Measurements from ENCODE around the gene RAB1B.

DNA sequence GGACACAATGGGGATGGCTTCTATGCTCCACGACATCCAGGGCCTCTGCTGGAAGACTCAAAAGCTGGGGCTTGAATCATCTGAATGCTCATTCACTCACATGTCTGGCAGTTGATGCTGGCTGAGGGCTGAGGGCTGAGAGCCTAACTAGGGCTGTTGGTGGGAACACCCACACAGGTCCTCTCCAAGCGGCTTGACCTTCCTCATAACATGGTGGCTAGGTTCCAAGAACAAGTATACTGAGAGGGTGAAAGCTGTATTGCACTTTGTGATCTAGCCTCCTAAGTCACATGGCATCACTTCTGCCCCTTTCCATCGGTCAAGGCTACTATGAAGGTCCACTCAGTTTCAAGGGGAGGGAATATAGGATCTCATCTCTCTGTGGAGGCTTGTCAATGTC lies 30.7 kb downstream of the RAB1B start:
- TF ChIP-seq, protein P1, sequence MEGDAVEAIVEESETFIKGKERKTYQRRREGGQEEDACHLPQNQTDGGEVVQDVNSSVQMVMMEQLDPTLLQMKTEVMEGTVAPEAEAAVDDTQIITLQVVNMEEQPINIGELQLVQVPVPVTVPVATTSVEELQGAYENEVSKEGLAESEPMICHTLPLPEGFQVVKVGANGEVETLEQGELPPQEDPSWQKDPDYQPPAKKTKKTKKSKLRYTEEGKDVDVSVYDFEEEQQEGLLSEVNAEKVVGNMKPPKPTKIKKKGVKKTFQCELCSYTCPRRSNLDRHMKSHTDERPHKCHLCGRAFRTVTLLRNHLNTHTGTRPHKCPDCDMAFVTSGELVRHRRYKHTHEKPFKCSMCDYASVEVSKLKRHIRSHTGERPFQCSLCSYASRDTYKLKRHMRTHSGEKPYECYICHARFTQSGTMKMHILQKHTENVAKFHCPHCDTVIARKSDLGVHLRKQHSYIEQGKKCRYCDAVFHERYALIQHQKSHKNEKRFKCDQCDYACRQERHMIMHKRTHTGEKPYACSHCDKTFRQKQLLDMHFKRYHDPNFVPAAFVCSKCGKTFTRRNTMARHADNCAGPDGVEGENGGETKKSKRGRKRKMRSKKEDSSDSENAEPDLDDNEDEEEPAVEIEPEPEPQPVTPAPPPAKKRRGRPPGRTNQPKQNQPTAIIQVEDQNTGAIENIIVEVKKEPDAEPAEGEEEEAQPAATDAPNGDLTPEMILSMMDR (conservative IDR thresholded peaks at IDR 0.05 in 1 of 2, IDR thresholded peaks at IDR 0.05 in 1 of 2; ENCODE audit: extremely low read depth in 1 of 2, insufficient read depth in 1 of 2, low read depth in 1 of 2, low read length in 2 of 2), result no peak
- TF ChIP-seq EZH2 (IDR thresholded peaks at IDR 0.05; ENCODE audit: borderline replicate concordance, low read length), result no peak
